Keratinocyte (primary cell): ENCODE data around the gene POMT2. TPM values are rescaled to one million over a fixed set of nuclear protein-coding genes. Genes with fewer than 3 reads are reported as not detected.

Experiments used
- DNase-seq: peaks from one replicate; pipeline ENCODE4 v3.0.0-alpha.2; 2011; ENCODE audit warnings: low read depth, missing footprints, low spot score
- FAIRE-seq: peaks from 2 replicates; lab custom pipeline; 2011; peaks lifted over from hg19 to GRCh38; lab: Jason Lieb, UNC
- H2AFZ ChIP-seq: 2 replicates; pipeline ENCODE4 v1.6.0; 2012; ENCODE audit warnings: low read length, control low read depth, inconsistent platforms; ENCODE audit not compliant: control insufficient read depth
- H3K27ac ChIP-seq: 2 replicates; pipeline ENCODE4 v1.5.1; 2011; ENCODE audit warnings: low read length; ENCODE audit not compliant: control insufficient read depth, insufficient read depth
- H3K27me3 ChIP-seq: 3 replicates; pipeline ENCODE4 v1.6.0; 2011; ENCODE audit warnings: low read length; ENCODE audit not compliant: control insufficient read depth, insufficient read depth; ENCODE audit errors: extremely low read depth
- H3K36me3 ChIP-seq, 2 experiments: 2 replicates in 1 of 2; 3 replicates in 1 of 2; pipeline ENCODE4 v1.5.1; 2011; ENCODE audit warnings: low read length in 2 of 2, mild to moderate bottlenecking in 1 of 2; ENCODE audit not compliant: control insufficient read depth in 2 of 2, insufficient read depth in 2 of 2; ENCODE audit errors: extremely low read depth in 1 of 2
- H3K4me1 ChIP-seq: 3 replicates; pipeline ENCODE4 v1.5.1; 2011; ENCODE audit warnings: low read length; ENCODE audit not compliant: control insufficient read depth, insufficient read depth; ENCODE audit errors: extremely low read depth
- H3K4me2 ChIP-seq: 3 replicates; pipeline ENCODE4 v1.6.0; 2011; ENCODE audit warnings: low read depth, low read length; ENCODE audit not compliant: control insufficient read depth, insufficient read depth; ENCODE audit errors: extremely low read depth
- H3K4me3 ChIP-seq, 3 experiments: fragments of 200-600 bp in 1 of 3; sonication (generic) in 1 of 3; 2 replicates in 2 of 3; 3 replicates in 1 of 3; pipeline ENCODE4 v1.5.1; 2011 to 2016; ENCODE audit warnings: low read length in 3 of 3, mild to moderate bottlenecking in 3 of 3, control low read depth in 2 of 3, inconsistent platforms in 1 of 3, low read depth in 1 of 3, mixed read lengths in 1 of 3, mixed run types in 1 of 3, moderate library complexity in 1 of 3; ENCODE audit not compliant: control insufficient read depth in 2 of 3, insufficient read depth in 2 of 3; ENCODE audit errors: extremely low read depth in 1 of 3
- H3K79me2 ChIP-seq: 2 replicates; pipeline ENCODE4 v1.6.0; 2012; ENCODE audit warnings: low read length; ENCODE audit not compliant: control insufficient read depth, insufficient read depth
- H3K9ac ChIP-seq: 3 replicates; pipeline ENCODE4 v1.6.0; 2011; ENCODE audit warnings: low read length; ENCODE audit not compliant: control insufficient read depth, insufficient read depth; ENCODE audit errors: extremely low read depth
- H3K9me1 ChIP-seq: 3 replicates; pipeline ENCODE4 v1.6.0; 2011; ENCODE audit warnings: low read length; ENCODE audit not compliant: control insufficient read depth, insufficient read depth; ENCODE audit errors: extremely low read depth
- H3K9me3 ChIP-seq: 2 replicates; pipeline ENCODE4 v1.5.1; 2012; ENCODE audit warnings: low read depth, low read length; ENCODE audit not compliant: control insufficient read depth
- H4K20me1 ChIP-seq: 3 replicates; pipeline ENCODE4 v1.6.0; 2011; ENCODE audit warnings: low read length; ENCODE audit not compliant: control insufficient read depth, insufficient read depth; ENCODE audit errors: extremely low read depth
- CTCF ChIP-seq, 3 experiments: IDR thresholded peaks in 1 of 3; conservative IDR thresholded peaks in 1 of 3; optimal IDR thresholded peaks in 1 of 3; 2 replicates in 2 of 3; 3 replicates in 1 of 3; pipeline versions ENCODE3 to v1.5.1; 2011; ENCODE audit warnings: low read length in 3 of 3, mild to moderate bottlenecking in 3 of 3, moderate library complexity in 2 of 3, control low read depth in 1 of 3, inconsistent platforms in 1 of 3; ENCODE audit not compliant: insufficient read depth in 2 of 3; ENCODE audit errors: extremely low read depth in 1 of 3
- EZH2 ChIP-seq: IDR thresholded peaks from one replicate; pipeline ENCODE4 v1.6.1; 2012; ENCODE audit warnings: inconsistent platforms, mild to moderate bottlenecking, low read length, moderate library complexity
- dilution Hi-C: fragments of 300-500 bp; cut with MboI; formaldehyde crosslinking; loops from one replicate; pipeline ENCODE4 v1.7.0; 2020; ENCODE audit warnings: low sequenced_read_pairs; ENCODE audit not compliant: extremely low pct_ligation_motif_present
- polyA plus RNA-seq, 5 experiments: library from polyadenylated mRNA; depleted of rRNA in 3 of 5; stranded (reverse) in 3 of 5; stranded (forward) in 1 of 5; unstranded in 1 of 5; fragments of >200 nt; gene quantifications; 1 replicate in 1 of 5; 2 replicates in 3 of 5; 3 replicates in 1 of 5; pipeline versions ENCODE4 v1.2.1 to v1.2.3, GENCODE V29; 2011 to 2012; ENCODE audit warnings: missing spikeins in 2 of 5, low read depth in 1 of 5, low replicate concordance in 1 of 5

Gene POMT2
- polyA plus RNA-seq, 1 donor (not counting 4 experiments of a cell fraction or from before 2014, with no cell fraction given) = 21.1 TPM

GRCh38 chr14:77275601-77276017, 45.1 kb downstream of the POMT2 start:
- no peak overlapping the region for H3K9ac ChIP-seq
- no peak for FAIRE-seq
- dilution Hi-C loops = no loop called here

GRCh38 chr14:77275041-77275580, 45.6 kb downstream of the POMT2 start:
- Histone ChIP-seq H3K4me1 (no peaks in the 10 kb centered on the region), H3K79me2 (no peaks in the 10 kb centered on the region), H3K9ac (no peak overlapping the region), H3K4me2 (no peak overlapping the region), H3K27me3 (peaks cover 17% of the 10 kb centered on the region), H2AFZ (no peak overlapping the region), H3K36me3 (peaks cover 3 to 11% of the 10 kb centered on the region in 2 experiments), H3K27ac (no peak overlapping the region), H4K20me1 (no peaks in the 10 kb centered on the region), H3K4me3 (no peak overlapping the region), H3K9me3 (no peaks in the 10 kb centered on the region), H3K9me1 (no peaks in the 10 kb centered on the region)
- DNase-seq = no peak
- TF ChIP-seq CTCF (optimal IDR thresholded peaks at IDR 0.05 in 1 of 3, IDR thresholded peaks at IDR 0.05 in 1 of 3, conservative IDR thresholded peaks at IDR 0.05 in 1 of 3; ENCODE audit: extremely low read depth in 1 of 3, insufficient read depth in 2 of 3, low read length in 3 of 3) = no peak
- no peak for TF ChIP-seq EZH2
- dilution Hi-C loops = no loop called here
- FAIRE-seq = no peak

More at GRCh38 chr14:77275601-77276017, 45.1 kb downstream of the POMT2 start:
- no peaks in the 10 kb centered on the region for H4K20me1 ChIP-seq
- H3K27me3 ChIP-seq = peaks cover 12% of the 10 kb centered on the region
- no peaks in the 10 kb centered on the region for H3K9me1 ChIP-seq
- H3K4me3 ChIP-seq = no peak overlapping the region
- H2AFZ ChIP-seq = no peak overlapping the region
- no peak for DNase-seq
- H3K79me2 ChIP-seq = no peaks in the 10 kb centered on the region
- TF ChIP-seq CTCF (optimal IDR thresholded peaks at IDR 0.05 in 1 of 3, IDR thresholded peaks at IDR 0.05 in 1 of 3, conservative IDR thresholded peaks at IDR 0.05 in 1 of 3; ENCODE audit: extremely low read depth in 1 of 3, insufficient read depth in 2 of 3, low read length in 3 of 3) = no peak
- TF ChIP-seq EZH2 = no peak
- no peaks in the 10 kb centered on the region for H3K9me3 ChIP-seq
- H3K27ac ChIP-seq = no peak overlapping the region
- H3K4me2 ChIP-seq = no peak overlapping the region
- H3K36me3 ChIP-seq = peaks cover 3 to 11% of the 10 kb centered on the region in 2 experiments
- no peaks in the 10 kb centered on the region for H3K4me1 ChIP-seq
